HepG2 (cell line): Measurements from ENCODE around the gene CD8A. TPM values are rescaled to one million over a fixed set of nuclear protein-coding genes. Genes with fewer than 3 reads are reported as not detected.

Experiments used
- DR1 ChIP-seq: sonication (generic); formaldehyde crosslinking; IDR thresholded peaks from 2 replicates; pipeline ENCODE4 v1.8.0; 2021; ENCODE audit warnings: mild to moderate bottlenecking, missing genetic modification reagents, inconsistent platforms
- ELF3 ChIP-seq: IDR thresholded peaks from 2 replicates; pipeline ENCODE4 v1.6.1; 2016; ENCODE audit warnings: missing genetic modification reagents, missing compliant biosample characterization
- GABPB1 ChIP-seq: IDR thresholded peaks from 2 replicates; pipeline ENCODE4 v1.6.1; 2016; ENCODE audit warnings: mild to moderate bottlenecking, missing genetic modification reagents, moderate library complexity, missing compliant biosample characterization
- HMGA1 ChIP-seq: sonication (generic); formaldehyde crosslinking; conservative IDR thresholded peaks from 2 replicates; pipeline ENCODE4 v1.4.0; 2020; ENCODE audit warnings: missing genetic modification reagents
- KDM3A ChIP-seq: IDR thresholded peaks from 2 replicates; pipeline ENCODE4 v1.6.1; 2018; ENCODE audit warnings: low read depth, missing compliant biosample characterization
- LBX2 ChIP-seq: sonication (generic); formaldehyde crosslinking; IDR thresholded peaks from 2 replicates; pipeline ENCODE4 v1.5.0; 2020; ENCODE audit warnings: missing genetic modification reagents, mild to moderate bottlenecking, borderline replicate concordance
- MZF1 ChIP-seq: sonication (generic); formaldehyde crosslinking; IDR thresholded peaks from 2 replicates; pipeline ENCODE4 v1.8.1; 2023; ENCODE audit warnings: mild to moderate bottlenecking, missing genetic modification reagents, borderline replicate concordance
- NR2F2 ChIP-seq: IDR thresholded peaks from 2 replicates; pipeline ENCODE4 v1.6.1; 2012; ENCODE audit warnings: low read depth, inconsistent platforms, borderline replicate concordance
- PHB2 ChIP-seq: fragments of 450-650 bp; IDR thresholded peaks from 2 replicates; pipeline ENCODE4 v1.6.1; 2018; ENCODE audit not compliant: partially characterized antibody
- TMF1 ChIP-seq: sonication (generic); formaldehyde crosslinking; IDR thresholded peaks from 2 replicates; pipeline ENCODE4 v1.8.1; 2022; ENCODE audit warnings: low read depth, missing genetic modification reagents
- ZBTB1 ChIP-seq: sonication (generic); formaldehyde crosslinking; IDR thresholded peaks from 2 replicates; pipeline ENCODE4 v1.4.0; 2020; ENCODE audit warnings: missing genetic modification reagents, borderline replicate concordance
- ZBTB10 ChIP-seq: sonication (generic); formaldehyde crosslinking; IDR thresholded peaks from 2 replicates; pipeline ENCODE4 v1.4.0; 2020; ENCODE audit warnings: missing genetic modification reagents, borderline replicate concordance
- ZBTB2 ChIP-seq: sonication (generic); formaldehyde crosslinking; IDR thresholded peaks from 2 replicates; pipeline ENCODE4 v1.8.0; 2022; ENCODE audit warnings: low read depth, missing genetic modification reagents
- ZNF124 ChIP-seq: sonication (generic); formaldehyde crosslinking; IDR thresholded peaks from 2 replicates; pipeline ENCODE4 v1.4.0; 2020; ENCODE audit warnings: missing genetic modification reagents
- ZNF280B ChIP-seq: sonication (generic); formaldehyde crosslinking; IDR thresholded peaks from 2 replicates; pipeline ENCODE4 v1.5.0; 2020; ENCODE audit warnings: missing genetic modification reagents, mild to moderate bottlenecking, borderline replicate concordance
- ZNF547 ChIP-seq: sonication (generic); formaldehyde crosslinking; IDR thresholded peaks from 2 replicates; pipeline ENCODE4 v1.5.1; 2020; ENCODE audit warnings: mild to moderate bottlenecking, missing genetic modification reagents
- ZNF556 ChIP-seq: sonication (generic); formaldehyde crosslinking; IDR thresholded peaks from 2 replicates; pipeline ENCODE4 v1.4.0; 2020; ENCODE audit warnings: mild to moderate bottlenecking, missing genetic modification reagents, borderline replicate concordance
- ZNF691 ChIP-seq: sonication (generic); formaldehyde crosslinking; IDR thresholded peaks from 2 replicates; pipeline ENCODE4 v1.4.0; 2020; ENCODE audit warnings: missing genetic modification reagents, low read depth, mild to moderate bottlenecking, borderline replicate concordance
- ZNF710 ChIP-seq: sonication (generic); formaldehyde crosslinking; IDR thresholded peaks from 2 replicates; pipeline ENCODE4 v1.5.0; 2020; ENCODE audit warnings: mild to moderate bottlenecking, missing genetic modification reagents, borderline replicate concordance
- polyA plus RNA-seq, 8 experiments: library from polyadenylated mRNA; depleted of rRNA in 3 of 8; stranded (reverse) in 7 of 8; unstranded in 1 of 8; fragments of >200 nt; fragmentation: Illumina TruSeq in 4 of 8; extraction: Trizol in 4 of 8; gene quantifications; 2 replicates each; pipeline versions ENCODE4 v1.2.1 to v1.2.3, GENCODE V29; 2011 to 2016; ENCODE audit warnings: low read depth in 4 of 8, missing spikeins in 1 of 8, mixed read lengths in 1 of 8; ENCODE audit not compliant: insufficient read depth in 1 of 8
- total RNA-seq, 5 experiments: library from RNA; depleted of rRNA; stranded (reverse); fragments of >200 nt; fragmentation: Illumina TruSeq; extraction: Trizol; gene quantifications; 2 replicates each; pipeline ENCODE4 v1.2.3, GENCODE V29; 2016; ENCODE audit warnings: low read depth in 1 of 5

CD8A gene
- total and polyA plus RNA-seq, 2 of the 13 experiments (the other 11 are each of a cell fraction or from before 2014, with no cell fraction given): 0.09 TPM; not detected in 1

GRCh38 chr2:86807468-86808275, 17.0 kb upstream of the CD8A start (continued):
- TF ChIP-seq ZBTB10 (CRISPR knock-in tag): no peak
- TF ChIP-seq ZNF691 (CRISPR knock-in tag): 0 out of 2 replicates have a peak, but pooled peaks have one; percentile 10
- no peak for TF ChIP-seq PHB2
- TF ChIP-seq ELF3 (CRISPR knock-in tag): 0 out of 2 replicates have a peak, but pooled peaks have one; percentile 30
- peak; percentile 70; the same call in 1 of the 2 replicates for TF ChIP-seq ZNF556 (CRISPR knock-in tag)
- TF ChIP-seq NR2F2: no peak; the same call in 1 of the 2 replicates
- TF ChIP-seq TMF1 (CRISPR knock-in tag): peak; percentile 27; the same call in 1 of the 2 replicates
- TF ChIP-seq MZF1 (CRISPR knock-in tag): no peak
- TF ChIP-seq ZBTB2 (CRISPR knock-in tag): peak; percentile 42; the same call in 1 of the 2 replicates
- TF ChIP-seq KDM3A (CRISPR knock-in tag): peak; percentile 10; the same call in 1 of the 2 replicates
- peak; percentile 43; the same call in 1 of the 2 replicates for TF ChIP-seq LBX2 (CRISPR knock-in tag)
- TF ChIP-seq ZNF547: peak; percentile 44; the same call in 1 of the 2 replicates
- TF ChIP-seq ZNF710 (CRISPR knock-in tag): peak; percentile 37; the same call in 1 of the 2 replicates
- TF ChIP-seq ZBTB1 (CRISPR knock-in tag): no peak
- no peak for TF ChIP-seq ZNF280B (CRISPR knock-in tag)
- peak; percentile 88 for TF ChIP-seq GABPB1 (CRISPR knock-in tag)
- TF ChIP-seq ZNF124 (CRISPR knock-in tag): no peak
- no peak for TF ChIP-seq DR1
- no peak for TF ChIP-seq HMGA1
